HL-60 (cell line): ENCODE data around the gene TMEM95.

Experiments used
- DNase-seq, 2 experiments: peaks; one replicate each; pipeline ENCODE4 v3.0.0-alpha.2; 2010 to 2020; ENCODE audit warnings: low read depth in 1 of 2, low spot score in 1 of 2
- H3K27ac ChIP-seq: fragments of 250-450 bp; sonication (Bioruptor Pico); replicated peaks from 2 replicates; pipeline ENCODE4 v1.5.1; 2020; ENCODE audit warnings: mild to moderate bottlenecking, moderate library complexity
- H3K27me3 ChIP-seq: fragments of 250-450 bp; sonication (Bioruptor Pico); 2 replicates; pipeline ENCODE4 v1.5.1; 2021; ENCODE audit warnings: mild to moderate bottlenecking, moderate library complexity; ENCODE audit not compliant: insufficient read depth, poor library complexity, severe bottlenecking
- H3K4me3 ChIP-seq: replicated peaks from 2 replicates; pipeline ENCODE4 v1.5.1; 2011; ENCODE audit warnings: mild to moderate bottlenecking, control low read depth, low read length; ENCODE audit not compliant: insufficient read depth
- CTCF ChIP-seq: IDR thresholded peaks from one replicate; pipeline ENCODE4 v1.5.1; 2011; ENCODE audit warnings: low read length, control low read depth, inconsistent platforms; ENCODE audit not compliant: insufficient read depth
- GABPA ChIP-seq: IDR thresholded peaks from 2 replicates; pipeline ENCODE4 v1.6.1; 2012; ENCODE audit warnings: low read depth
- POLR2AphosphoS5 ChIP-seq: IDR thresholded peaks from 2 replicates; pipeline ENCODE4 v1.6.1; 2012; ENCODE audit warnings: low read depth
- REST ChIP-seq: IDR thresholded peaks from 2 replicates; pipeline ENCODE4 v1.6.1; 2012; ENCODE audit warnings: low read depth; ENCODE audit not compliant: insufficient replicate concordance
- SPI1 ChIP-seq: IDR thresholded peaks from 2 replicates; pipeline ENCODE4 v1.6.1; 2012; ENCODE audit warnings: low read depth, mild to moderate bottlenecking, borderline replicate concordance

TMEM95 gene

GRCh38 chr17:7325031-7325528, 29.9 kb upstream of the TMEM95 start:
- Histone ChIP-seq H3K4me3 (no peak overlapping the region), H3K27ac (no peak overlapping the region), H3K27me3 (no peaks in the 10 kb centered on the region)
- DNase-seq, result no peak
- TF ChIP-seq SPI1 (no peak), POLR2AphosphoS5 (no peak), CTCF (no peak), GABPA (no peak), REST (no peak)

GRCh38 chr17:7326186-7326585, 28.8 kb upstream of the TMEM95 start:
- DNase-seq, result no peak
- no peak overlapping the region for H3K4me3 ChIP-seq
- TF ChIP-seq SPI1 (no peak), REST (no peak), POLR2AphosphoS5 (no peak), GABPA (no peak), CTCF (no peak)
- H3K27me3 ChIP-seq, result no peaks in the 10 kb centered on the region
- no peak overlapping the region for H3K27ac ChIP-seq

GRCh38 chr17:7327056-7327455, 27.9 kb upstream of the TMEM95 start:
- no peaks in the 10 kb centered on the region for H3K27me3 ChIP-seq
- no peak overlapping the region for H3K27ac ChIP-seq
- DNase-seq, result no peak
- H3K4me3 ChIP-seq, result no peak overlapping the region
- TF ChIP-seq CTCF (no peak), GABPA (no peak)

GRCh38 chr17:7327501-7327900, 27.5 kb upstream of the TMEM95 start:
- Histone ChIP-seq H3K4me3 (no peak overlapping the region), H3K27me3 (no peaks in the 10 kb centered on the region), H3K27ac (no peak overlapping the region)
- TF ChIP-seq POLR2AphosphoS5, result no peak
- TF ChIP-seq REST, result no peak
- TF ChIP-seq GABPA, result no peak
- TF ChIP-seq CTCF, result no peak
- TF ChIP-seq SPI1, result no peak
- no peak for DNase-seq
